OCI-LY3 (cell line): ENCODE results near the gene TMEM72.

Experiments used
- H2AFZ ChIP-seq: fragments of 200-600, 300-600 bp; shearing (Covaris generic); 2 replicates; pipeline ENCODE4 v1.6.0; 2014; ENCODE audit warnings: antibody characterized with exemption, low read depth, low read length
- H3K27ac ChIP-seq: fragments of 200-600, 300-600 bp; sonication (generic); 2 replicates; pipeline ENCODE4 v1.5.1; 2014; ENCODE audit warnings: mild to moderate bottlenecking, low read length, moderate library complexity, mixed read lengths
- H3K27me3 ChIP-seq: fragments of 200-600, 300-600 bp; sonication (generic); 2 replicates; pipeline ENCODE4 v1.6.1; 2014; ENCODE audit warnings: low read depth, low read length, mixed read lengths
- H3K36me3 ChIP-seq: fragments of 200-600, 300-600 bp; sonication (generic); replicated peaks from 2 replicates; pipeline ENCODE3; 2014; ENCODE audit warnings: low read depth, low read length, mixed read lengths
- H3K4me1 ChIP-seq: fragments of 300-600, 200-600 bp; sonication (generic); 2 replicates; pipeline ENCODE4 v1.6.1; 2014; ENCODE audit warnings: low read length, mixed read lengths
- H3K4me2 ChIP-seq: fragments of 200-600, 300-600 bp; sonication (generic); 2 replicates; pipeline ENCODE4 v1.6.1; 2014; ENCODE audit warnings: low read length, mixed read lengths
- H3K4me3 ChIP-seq: fragments of 300-600, 200-600 bp; sonication (generic); 2 replicates; pipeline ENCODE4 v1.5.1; 2014; ENCODE audit warnings: antibody characterized with exemption, mild to moderate bottlenecking, low read length, moderate library complexity
- H3K79me2 ChIP-seq: fragments of 300-600, 200-600 bp; shearing (Covaris generic); 2 replicates; pipeline ENCODE4 v1.6.1; 2014; ENCODE audit warnings: mild to moderate bottlenecking, low read length, mixed read lengths
- H3K9ac ChIP-seq: fragments of 300-600, 200-600 bp; shearing (Covaris generic); 2 replicates; pipeline ENCODE4 v1.6.0; 2014; ENCODE audit warnings: mild to moderate bottlenecking, low read length, moderate library complexity
- H3K9me3 ChIP-seq: fragments of 200-600, 300-600 bp; shearing (Covaris generic); 2 replicates; pipeline ENCODE4 v1.6.1; 2014; ENCODE audit warnings: low read length, mixed read lengths; ENCODE audit not compliant: insufficient read depth
- H4K20me1 ChIP-seq: fragments of 200-600, 300-600 bp; sonication (generic); 2 replicates; pipeline ENCODE4 v1.6.1; 2016; ENCODE audit warnings: low read length, mixed read lengths; ENCODE audit not compliant: insufficient read depth
- CTCF ChIP-seq: fragments of 200-600, 300-600 bp; sonication (generic); IDR thresholded peaks from 2 replicates; pipeline ENCODE4 v1.5.1; 2014; ENCODE audit warnings: antibody characterized with exemption, low read length, low read depth
- EZH2phosphoT487 ChIP-seq: fragments of 200-600 bp; shearing (Covaris generic); IDR thresholded peaks from 2 replicates; pipeline ENCODE4 v1.6.1; 2018; ENCODE audit warnings: antibody characterized with exemption, mixed run types, low read depth

The TMEM72 gene

GRCh38 chr10:44911081-44911540 lies at the start of gene TMEM72:
Gene TMEM72 (plus strand): TSS chr10:44911337. CDS start chr10:44911513, 176 bp downstream.
- no peak within 1 kb of the TSS for H3K9ac ChIP-seq
- H3K4me2 ChIP-seq = no peak within 1 kb of the TSS
- TF ChIP-seq EZH2phosphoT487 = no peak
- no peak for TF ChIP-seq CTCF

GRCh38 chr10:44862006-44862751 lies 49.0 kb upstream of the TMEM72 start:
- no peaks in the 10 kb centered on the region for H3K9me3 ChIP-seq
- H3K36me3 ChIP-seq = no peaks in the 10 kb centered on the region
- peaks cover 4% of the 10 kb centered on the region; the same call in 1 of the 2 replicates for H3K27me3 ChIP-seq
- no peaks in the 10 kb centered on the region for H3K4me1 ChIP-seq
- H3K9ac ChIP-seq = no peak overlapping the region
- no peak overlapping the region for H3K4me2 ChIP-seq
- H2AFZ ChIP-seq = no peak overlapping the region
- no peak for TF ChIP-seq CTCF
- TF ChIP-seq EZH2phosphoT487 = no peak
- no peak overlapping the region for H3K27ac ChIP-seq
- no peak overlapping the region for H3K4me3 ChIP-seq
- no peaks in the 10 kb centered on the region for H4K20me1 ChIP-seq
- H3K79me2 ChIP-seq = no peaks in the 10 kb centered on the region

More at GRCh38 chr10:44911081-44911540, at the start of gene TMEM72:
- no peaks in the 10 kb centered on the region for H3K9me3 ChIP-seq
- no peaks in the 10 kb centered on the region for H3K27me3 ChIP-seq
- H4K20me1 ChIP-seq = no peaks in the 10 kb centered on the region
- H2AFZ ChIP-seq = no peak within 1 kb of the TSS
- no peaks in the 10 kb centered on the region for H3K4me1 ChIP-seq
- no peak within 1 kb of the TSS for H3K27ac ChIP-seq
- no peak within 1 kb of the TSS for H3K4me3 ChIP-seq
- no peaks in the 10 kb centered on the region for H3K36me3 ChIP-seq
- no peaks in the 10 kb centered on the region for H3K79me2 ChIP-seq

GRCh38 chr10:44862924-44863323 lies 48.2 kb upstream of the TMEM72 start:
- Histone ChIP-seq H3K9me3 (no peaks in the 10 kb centered on the region), H3K79me2 (no peaks in the 10 kb centered on the region), H3K9ac (no peak overlapping the region), H3K4me1 (no peaks in the 10 kb centered on the region), H2AFZ (no peak overlapping the region), H3K27ac (no peak overlapping the region), H3K4me3 (no peak overlapping the region), H3K27me3 (peaks cover 4% of the 10 kb centered on the region; the same call in 1 of the 2 replicates), H4K20me1 (no peaks in the 10 kb centered on the region), H3K36me3 (no peaks in the 10 kb centered on the region), H3K4me2 (no peak overlapping the region)
- TF ChIP-seq CTCF (no peak), EZH2phosphoT487 (no peak)

- Histone ChIP-seq H3K4me3 (no peak overlapping the region), H3K36me3 (no peaks in the 10 kb centered on the region), H3K27ac (no peak overlapping the region), H3K27me3 (peaks cover 4% of the 10 kb centered on the region; the same call in 1 of the 2 replicates), H3K79me2 (no peaks in the 10 kb centered on the region), H3K4me2 (no peak overlapping the region), H3K4me1 (no peaks in the 10 kb centered on the region), H3K9me3 (no peaks in the 10 kb centered on the region), H3K9ac (no peak overlapping the region), H2AFZ (no peak overlapping the region), H4K20me1 (no peaks in the 10 kb centered on the region)
- TF ChIP-seq CTCF (no peak), EZH2phosphoT487 (no peak)
These were observed 47.6 kb upstream of the TMEM72 start for GRCh38 chr10:44863344-44864047.
